ENCODE measurements around the gene KCNC1. TPM values are rescaled to one million over a fixed set of nuclear protein-coding genes. Genes with fewer than 3 reads are reported as not detected.
A peak's percentile ranks its signal among the peaks of the same experiment; 100 is the strongest.

The KCNC1 gene
- total RNA-seq, 1 experiment from 2014 or later: 0.04 TPM

- no peaks in the 10 kb centered on the region for H3K23me2 ChIP-seq (ENCODE audit: insufficient read length, low read depth, low read length, poor library complexity, severe bottlenecking)
Measured at GRCh38 chr11:17740649-17741235, 6.2 kb downstream of the KCNC1 start.

More at GRCh38 chr11:17740649-17741235, 6.2 kb downstream of the KCNC1 start:
- H3K4me2 ChIP-seq (ENCODE audit: insufficient read depth, insufficient read length, low read length): no peak overlapping the region
- Mint-ChIP-seq H3K9me3 (peaks cover 2 to 7% of the 10 kb centered on the region in 2 experiments; a peak in 4 of 5 replicates), H3K4me1 (peaks cover 0 to 15% of the 10 kb centered on the region in 2 experiments; a peak in 3 of 4 replicates), H3K4me3 (no peak overlapping the region), H3K27ac (peak overlapping the region in 1 of 3 experiments; percentile 70; a peak in 2 of 7 replicates), H3K36me3 (ENCODE audit: insufficient read depth in 1 of 3, low read depth in 3 of 3) (peaks cover 0 to 2% (median 0%) of the 10 kb centered on the region in 3 experiments; a peak in 1 of 7 replicates), H3K27me3 (ENCODE audit: low read depth) (peaks cover 17% of the 10 kb centered on the region)
- H4K91ac ChIP-seq (ENCODE audit: insufficient read length, low read depth, low read length): no peak overlapping the region
- no CpG with 5 or more reads among the region's 7 CpGs for WGBS (ENCODE audit: extremely low coverage, insufficient read length, low lambda C conversion rate)
- no peak overlapping the region for H3K27ac ChIP-seq (ENCODE audit: insufficient read length, low read depth, low read length)
- no peak overlapping the region for H2AK5ac ChIP-seq (ENCODE audit: insufficient read length, low read length)
- no peak overlapping the region for H3K9ac ChIP-seq (ENCODE audit: extremely low read depth, insufficient read length, low read length)
- peaks cover 22% of the 10 kb centered on the region for H3K27me3 ChIP-seq (ENCODE audit: insufficient read depth, low read length)
- H2AFZ ChIP-seq (ENCODE audit: low read length): no peak overlapping the region
- no peaks in the 10 kb centered on the region for H3K4me1 ChIP-seq (ENCODE audit: insufficient read depth, low read length)
- H3K56ac ChIP-seq (ENCODE audit: insufficient read length, low read depth, low read length): no peak overlapping the region
- no peak overlapping the region for H2BK20ac ChIP-seq (ENCODE audit: low read depth, low read length, poor library complexity, severe bottlenecking)
- no peak overlapping the region; the same call in 1 of the 2 replicates for H3K14ac ChIP-seq (ENCODE audit: insufficient read depth, low read length)
- no peak overlapping the region for H3T11ph ChIP-seq (ENCODE audit: low read length)
- no peak overlapping the region for H3K23ac ChIP-seq (ENCODE audit: insufficient read length, low read depth, low read length)
- no peaks in the 10 kb centered on the region for H3K9me3 ChIP-seq (ENCODE audit: control insufficient read depth, low read depth, low read length)
- no peaks in the 10 kb centered on the region for H4K20me1 ChIP-seq (ENCODE audit: control insufficient read depth, insufficient read depth, insufficient read length)
- no peaks in the 10 kb centered on the region for H3K79me1 ChIP-seq (ENCODE audit: insufficient read depth, low read depth, low read length, poor library complexity, severe bottlenecking)
- no peak overlapping the region for H2BK12ac ChIP-seq (ENCODE audit: insufficient read length, low read depth, low read length)
- DNase-seq: no peak
- no peak overlapping the region for H2BK15ac ChIP-seq (ENCODE audit: low read depth, low read length)
- H3K4ac ChIP-seq (ENCODE audit: low read depth, low read length): no peak overlapping the region
- no peak overlapping the region for H2BK120ac ChIP-seq (ENCODE audit: low read depth, low read length, poor library complexity, severe bottlenecking)
- no peak overlapping the region for H4K8ac ChIP-seq (replicated peaks; ENCODE audit: insufficient read length, low read depth, low read length)
- no peak overlapping the region for H3K18ac ChIP-seq (ENCODE audit: insufficient read length, low read depth, low read length)
- H2BK5ac ChIP-seq (ENCODE audit: insufficient read length, low read length): no peak overlapping the region
- TF ChIP-seq CTCF (conservative IDR thresholded peaks at IDR 0.05): no peak
- H3K79me2 ChIP-seq (ENCODE audit: insufficient read depth, low read length): no peaks in the 10 kb centered on the region
- no peak overlapping the region for H4K5ac ChIP-seq (ENCODE audit: insufficient read length, low read depth, low read length)
